ENCODE measurements around the gene PCDHA5.

The PCDHA5 gene

DNA sequence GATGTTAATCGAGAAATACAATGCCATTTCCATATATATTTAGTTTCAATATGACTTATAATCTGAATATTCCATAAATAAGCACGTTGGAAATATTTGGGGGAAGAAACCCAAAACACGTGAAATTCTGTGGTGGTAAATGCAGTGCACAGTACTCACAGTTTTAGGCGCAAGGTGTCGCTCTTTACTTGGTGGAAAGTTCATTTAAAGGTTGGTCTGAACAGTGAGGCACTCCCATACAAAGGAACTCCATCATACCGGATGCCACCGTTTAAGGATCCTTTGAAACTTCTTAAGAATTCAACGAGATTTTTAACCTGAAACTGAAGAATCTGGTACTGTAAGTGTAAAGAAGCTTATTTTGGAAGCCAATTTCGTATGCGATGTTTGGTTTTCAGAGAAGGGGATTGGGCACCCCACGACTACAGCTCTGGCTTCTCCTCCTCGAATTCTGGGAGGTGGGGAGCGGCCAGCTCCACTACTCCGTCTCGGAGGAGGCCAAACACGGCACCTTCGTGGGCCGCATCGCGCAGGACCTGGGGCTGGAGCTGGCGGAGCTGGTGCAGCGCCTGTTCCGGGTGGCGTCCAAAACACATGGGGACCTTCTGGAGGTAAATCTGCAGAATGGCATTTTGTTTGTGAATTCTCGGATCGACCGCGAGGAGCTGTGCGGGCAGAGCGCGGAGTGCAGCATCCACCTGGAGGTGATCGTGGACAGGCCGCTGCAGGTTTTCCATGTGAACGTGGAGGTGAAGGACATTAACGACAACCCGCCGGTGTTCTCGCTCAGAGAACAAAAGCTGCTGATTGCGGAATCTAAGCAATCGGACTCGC lies 47.5 kb downstream of the PCDHA5 start, which contains the start of gene PCDHA11:
Gene PCDHA11 (plus strand): TSS at position 237 of the 834 bp plus-strand sequence. CDS start 147 bp downstream, at position 384.
- peak; percentile 61 for DNase-seq

DNA sequence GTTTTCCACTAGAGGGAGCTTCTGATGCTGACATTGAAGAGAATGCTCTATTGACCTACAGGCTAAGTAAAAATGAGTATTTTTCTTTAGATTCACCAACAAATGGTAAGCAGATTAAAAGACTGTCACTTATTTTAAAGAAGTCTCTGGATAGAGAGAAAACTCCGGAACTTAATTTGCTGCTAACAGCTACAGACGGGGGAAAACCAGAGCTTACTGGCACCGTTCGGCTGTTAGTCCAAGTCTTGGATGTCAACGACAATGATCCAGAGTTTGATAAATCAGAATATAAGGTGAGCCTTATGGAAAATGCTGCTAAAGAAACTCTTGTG lies 48.1 kb downstream of the PCDHA5 start:
- DNase-seq: no peak

DNA sequence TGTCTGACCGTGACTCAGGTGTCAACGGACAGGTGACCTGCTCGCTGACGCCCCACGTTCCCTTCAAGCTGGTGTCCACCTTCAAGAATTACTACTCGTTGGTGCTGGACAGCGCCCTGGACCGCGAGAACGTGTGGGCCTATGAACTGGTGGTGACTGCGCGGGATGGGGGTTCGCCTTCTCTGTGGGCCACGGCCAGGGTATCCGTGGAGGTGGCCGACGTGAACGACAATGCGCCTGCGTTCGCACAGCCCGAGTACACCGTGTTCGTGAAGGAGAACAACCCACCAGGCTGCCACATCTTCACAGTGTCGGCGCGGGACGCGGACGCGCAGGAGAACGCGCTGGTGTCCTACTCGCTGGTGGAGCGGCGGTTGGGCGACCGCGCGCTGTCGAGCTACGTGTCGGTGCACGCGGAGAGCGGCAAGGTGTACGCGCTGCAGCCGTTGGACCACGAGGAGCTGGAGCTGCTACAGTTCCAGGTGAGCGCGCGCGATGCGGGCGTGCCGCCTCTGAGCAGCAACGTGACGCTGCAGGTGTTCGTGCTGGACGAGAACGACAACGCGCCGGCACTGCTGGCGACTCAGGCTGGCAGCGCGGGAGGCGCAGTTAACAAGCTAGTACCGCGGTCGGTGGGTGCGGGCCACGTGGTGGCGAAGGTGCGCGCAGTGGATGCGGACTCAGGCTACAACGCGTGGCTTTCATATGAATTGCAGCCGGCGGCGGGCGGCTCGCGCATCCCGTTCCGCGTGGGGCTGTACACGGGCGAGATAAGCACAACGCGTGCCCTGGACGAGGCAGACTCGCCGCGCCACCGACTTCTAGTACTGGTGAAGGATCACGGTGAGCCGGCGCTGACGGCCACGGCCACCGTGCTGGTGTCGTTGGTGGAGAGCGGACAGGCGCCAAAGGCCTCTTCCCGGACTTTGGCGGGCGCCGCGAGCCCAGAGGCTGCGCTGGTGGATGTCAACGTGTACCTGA lies 49.1 kb downstream of the PCDHA5 start:
- no peak for DNase-seq
